Spleen (tissue), 7 donors: ENCODE data around the gene CYB5B.

Source experiments
- POLR2A ChIP-seq, 3 donors: fragments of 450-650 bp; IDR thresholded peaks; one replicate each; pipeline ENCODE4 v1.5.1; 2017; ENCODE audit warnings: antibody characterized with exemption in 3 of 3, mild to moderate bottlenecking in 1 of 3
- TF ChIP-seq, protein P1 (sequence below), 11 experiments: fragments of 200-600 bp in 7 of 11; fragments of 450-650 bp in 4 of 11; sonication (generic) in 4 of 11; IDR thresholded peaks in 8 of 11; conservative IDR thresholded peaks in 3 of 11; 1 replicate in 7 of 11; 2 replicates in 4 of 11; pipeline versions ENCODE4 v1.4.0 to v1.8.0; 2016 to 2021; ENCODE audit warnings: antibody characterized with exemption in 11 of 11, inconsistent platforms in 4 of 11, mild to moderate bottlenecking in 1 of 11
- donor health status: DM: no; HTN: no; CAD: no; lungs with moderate emphysema.
- donor health status: DM: no; HTN: no; CAD: no.
- donor health status: DM: no; HTN: no; CAD: no.

DNA sequence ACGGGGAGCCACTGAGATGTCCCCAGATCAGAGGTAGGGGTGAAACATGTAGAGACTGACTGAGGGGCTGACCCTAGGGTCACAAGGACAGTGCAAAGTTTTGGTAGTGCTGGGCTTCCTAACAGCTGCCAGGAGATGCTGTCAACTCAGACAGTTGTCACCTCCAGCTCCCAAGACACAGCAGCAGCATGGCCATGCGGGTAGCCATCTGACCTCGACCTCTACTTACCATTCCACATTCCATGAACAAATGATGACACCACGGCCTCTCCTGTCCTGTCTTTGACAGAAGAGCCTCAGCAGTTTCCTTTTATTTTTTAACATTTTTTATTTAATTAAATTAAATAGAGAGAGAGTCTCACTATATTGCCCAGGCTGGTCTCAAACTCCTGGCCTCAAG, 76.1 kb downstream of the CYB5B start:
- TF ChIP-seq POLR2A (IDR thresholded peaks at IDR 0.05) = no peak
- TF ChIP-seq, protein P1, sequence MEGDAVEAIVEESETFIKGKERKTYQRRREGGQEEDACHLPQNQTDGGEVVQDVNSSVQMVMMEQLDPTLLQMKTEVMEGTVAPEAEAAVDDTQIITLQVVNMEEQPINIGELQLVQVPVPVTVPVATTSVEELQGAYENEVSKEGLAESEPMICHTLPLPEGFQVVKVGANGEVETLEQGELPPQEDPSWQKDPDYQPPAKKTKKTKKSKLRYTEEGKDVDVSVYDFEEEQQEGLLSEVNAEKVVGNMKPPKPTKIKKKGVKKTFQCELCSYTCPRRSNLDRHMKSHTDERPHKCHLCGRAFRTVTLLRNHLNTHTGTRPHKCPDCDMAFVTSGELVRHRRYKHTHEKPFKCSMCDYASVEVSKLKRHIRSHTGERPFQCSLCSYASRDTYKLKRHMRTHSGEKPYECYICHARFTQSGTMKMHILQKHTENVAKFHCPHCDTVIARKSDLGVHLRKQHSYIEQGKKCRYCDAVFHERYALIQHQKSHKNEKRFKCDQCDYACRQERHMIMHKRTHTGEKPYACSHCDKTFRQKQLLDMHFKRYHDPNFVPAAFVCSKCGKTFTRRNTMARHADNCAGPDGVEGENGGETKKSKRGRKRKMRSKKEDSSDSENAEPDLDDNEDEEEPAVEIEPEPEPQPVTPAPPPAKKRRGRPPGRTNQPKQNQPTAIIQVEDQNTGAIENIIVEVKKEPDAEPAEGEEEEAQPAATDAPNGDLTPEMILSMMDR (IDR thresholded peaks at IDR 0.05 in 8 of 11, conservative IDR thresholded peaks at IDR 0.05 in 3 of 11) = no peak
